ENCODE measurements around the gene BMPR1A.

- TF ChIP-seq CTCF (IDR thresholded peaks at IDR 0.05): no peak
- no peak for TF ChIP-seq POLR2A (IDR thresholded peaks at IDR 0.05)
- TF ChIP-seq POLR2AphosphoS5 (IDR thresholded peaks at IDR 0.05): no peak
These were observed 161.6 kb downstream of the BMPR1A start for GRCh38 chr10:86918022-86918471.
